ENCODE measurements around the gene LRCH1. TPM values are rescaled to one million over a fixed set of nuclear protein-coding genes. Genes with fewer than 3 reads are reported as not detected.
A peak's percentile ranks its signal among the peaks of the same experiment; 100 is the strongest.

Gene LRCH1
- total RNA-seq, 1 donor from 2014 or later = 29.6 TPM

- Mint-ChIP-seq H3K4me3 (no peak overlapping the region), H3K36me3 (no peaks in the 10 kb centered on the region), H3K27ac (no peak overlapping the region), H3K9me3 (no peaks in the 10 kb centered on the region), H3K27me3 (ENCODE audit: low read depth) (no peaks in the 10 kb centered on the region), H3K4me1 (peaks cover 43% of the 10 kb centered on the region)
- no peak for DNase-seq (ENCODE audit: low spot score in 2 of 2, unreplicated experiment in 2 of 2)
- no peak for TF ChIP-seq CTCF (IDR thresholded peaks at IDR 0.05; ENCODE audit: unreplicated experiment)
Observed at GRCh38 chr13:46624353-46624752, 71.4 kb downstream of the LRCH1 start.

- Mint-ChIP-seq H3K4me3 (no peak overlapping the region), H3K9me3 (no peaks in the 10 kb centered on the region), H3K4me1 (peaks cover 45% of the 10 kb centered on the region), H3K36me3 (no peaks in the 10 kb centered on the region), H3K27me3 (ENCODE audit: low read depth) (no peaks in the 10 kb centered on the region), H3K27ac (no peak overlapping the region)
- no peak for DNase-seq (ENCODE audit: low spot score in 2 of 2, unreplicated experiment in 2 of 2)
- TF ChIP-seq CTCF (IDR thresholded peaks at IDR 0.05; ENCODE audit: unreplicated experiment) = no peak
Observed at GRCh38 chr13:46624821-46625220, 71.9 kb downstream of the LRCH1 start.

GRCh38 chr13:46627462-46627861 is 74.5 kb downstream of the LRCH1 start:
- Mint-ChIP-seq H3K27ac (no peak overlapping the region), H3K4me1 (peaks cover 42% of the 10 kb centered on the region), H3K27me3 (ENCODE audit: low read depth) (no peaks in the 10 kb centered on the region), H3K4me3 (no peak overlapping the region), H3K36me3 (no peaks in the 10 kb centered on the region), H3K9me3 (no peaks in the 10 kb centered on the region)
- no peak for TF ChIP-seq CTCF (IDR thresholded peaks at IDR 0.05; ENCODE audit: unreplicated experiment)
- no peak for DNase-seq (ENCODE audit: low spot score in 2 of 2, unreplicated experiment in 2 of 2)

- no peak for DNase-seq (ENCODE audit: low spot score in 2 of 2, unreplicated experiment in 2 of 2)
- Mint-ChIP-seq H3K4me3 (no peak overlapping the region), H3K27me3 (ENCODE audit: low read depth) (no peaks in the 10 kb centered on the region), H3K27ac (peak overlapping the region; percentile 73), H3K9me3 (no peaks in the 10 kb centered on the region), H3K36me3 (no peaks in the 10 kb centered on the region), H3K4me1 (peaks cover 43% of the 10 kb centered on the region)
- TF ChIP-seq CTCF (IDR thresholded peaks at IDR 0.05; ENCODE audit: unreplicated experiment) = no peak
Observed at GRCh38 chr13:46628622-46629365, 75.8 kb downstream of the LRCH1 start.

- H3K9me3 Mint-ChIP-seq = no peaks in the 10 kb centered on the region
- peak overlapping the region; percentile 73 for H3K27ac Mint-ChIP-seq
- no peak overlapping the region for H3K4me3 Mint-ChIP-seq
- DNase-seq (ENCODE audit: low spot score in 2 of 2, unreplicated experiment in 2 of 2) = no peak
- no peaks in the 10 kb centered on the region for H3K27me3 Mint-ChIP-seq (ENCODE audit: low read depth)
- H3K36me3 Mint-ChIP-seq = no peaks in the 10 kb centered on the region
- TF ChIP-seq CTCF (IDR thresholded peaks at IDR 0.05; ENCODE audit: unreplicated experiment) = no peak
- H3K4me1 Mint-ChIP-seq = peaks cover 50% of the 10 kb centered on the region
Observed at GRCh38 chr13:46629811-46630413, 76.9 kb downstream of the LRCH1 start.
